ENCODE results near the gene SLC4A2. TPM values are rescaled to one million over a fixed set of nuclear protein-coding genes. Genes with fewer than 3 reads are reported as not detected.
A peak's percentile ranks its signal among the peaks of the same experiment; 100 is the strongest.

SLC4A2 gene
- total and polyA plus RNA-seq, 4 experiments from 2014 or later, result 12.8 to 84.7 (median 53.5) TPM

- H3K27me3 ChIP-seq (ENCODE audit: insufficient read depth, low read length), result no peaks in the 10 kb centered on the region
- Mint-ChIP-seq H3K27me3 (peaks cover 1 to 8% of the 10 kb centered on the region in 2 donors), H3K9me3 (peaks cover 0 to 2% (median 0%) of the 10 kb centered on the region in 8 donors), H3K27ac (peak overlapping the region; percentile 61 to 97 (median 93)), H3K4me3 (peak overlapping the region; percentile 81 to 94 (median 85)), H3K36me3 (peaks cover 1 to 5% of the 10 kb centered on the region in 2 donors), H3K4me1 (peaks cover 45 to 76% (median 60%) of the 10 kb centered on the region in 4 donors)
- DNase-seq, result peak in 2 of 5 donors; percentile 21 to 44
- no peaks in the 10 kb centered on the region for H3K9me3 ChIP-seq (ENCODE audit: control insufficient read depth in 1 of 2, low read length in 2 of 2)
- H3K4me3 ChIP-seq (ENCODE audit: low read length in 2 of 2), result peak overlapping the region in 1 of 2 donors; percentile 68
- intact Hi-C loops (cut with micrococcal nuclease), result loop anchor here (10.0 kb wide), 1 partner anchor 328 kb away; the partner anchor contains the start of gene NUB1
- ChIA-PET POLR2A (ENCODE audit: partially characterized antibody) (interaction anchor here (1.0 to 13.0 kb wide), 5 partner anchors 8 to 54 kb away, joined by 3 to 182 read pairs (median 10); partner anchors contain the start of gene ABCB8), CTCF (ENCODE audit: partially characterized antibody) (interaction anchor here (0.9 to 7.4 kb wide), 12 partner anchors 9 to 612 kb away, joined by 3 to 98 read pairs (median 30); partner anchors contain the start of genes ABCB8 and NOS3)
- H3K27ac ChIP-seq (ENCODE audit: low read depth, low read length), result no peak overlapping the region
- no peaks in the 10 kb centered on the region for H3K36me3 ChIP-seq (ENCODE audit: insufficient read depth, low read length)
- H3K4me1 ChIP-seq (ENCODE audit: insufficient read depth, low read length), result peaks cover 70% of the 10 kb centered on the region
These were observed 42.4 kb upstream of the SLC4A2 start for GRCh38 chr7:151016942-151017341.

DNA sequence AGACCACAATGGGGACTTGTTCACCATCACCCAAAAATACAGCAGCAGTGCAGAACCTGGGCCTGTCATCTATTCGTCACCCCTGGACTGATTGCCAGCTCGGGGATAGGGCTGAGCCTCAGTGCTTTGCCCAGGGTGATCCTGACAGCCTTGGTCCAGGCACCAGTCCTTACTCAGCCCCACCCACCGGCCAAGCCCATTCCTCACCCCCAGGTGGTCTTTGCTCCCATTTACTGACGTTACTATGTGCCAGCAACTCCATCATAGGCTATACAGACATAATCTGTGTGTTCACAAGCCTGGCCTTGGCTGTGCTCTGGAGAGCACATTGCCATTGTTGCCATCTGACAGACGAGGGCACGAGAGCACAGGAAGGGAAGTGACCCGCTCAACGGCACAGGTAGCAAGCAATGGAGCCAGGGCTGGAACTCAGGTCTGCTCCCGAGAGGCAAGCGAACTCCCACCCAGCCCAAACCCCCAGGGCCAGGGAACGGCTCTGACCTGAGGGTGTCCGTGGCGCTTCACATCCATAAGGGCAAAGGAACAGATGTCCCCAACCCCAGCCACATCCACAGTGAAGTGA is 41.9 kb upstream of the SLC4A2 start:
- peaks cover 1 to 8% of the 10 kb centered on the region in 2 donors for H3K27me3 Mint-ChIP-seq
- peaks cover 42 to 71% (median 56%) of the 10 kb centered on the region in 4 donors for H3K4me1 Mint-ChIP-seq
- Histone ChIP-seq H3K4me3 (ENCODE audit: low read length in 2 of 2) (peak overlapping the region; percentile 17 to 68), H3K9me3 (ENCODE audit: control insufficient read depth in 1 of 2, low read length in 2 of 2) (no peaks in the 10 kb centered on the region), H3K27ac (ENCODE audit: low read depth, low read length) (no peak overlapping the region), H3K4me1 (ENCODE audit: insufficient read depth, low read length) (peaks cover 65% of the 10 kb centered on the region), H3K27me3 (ENCODE audit: insufficient read depth, low read length) (no peaks in the 10 kb centered on the region), H3K36me3 (ENCODE audit: insufficient read depth, low read length) (no peaks in the 10 kb centered on the region)
- peaks cover 1 to 3% of the 10 kb centered on the region in 2 donors for H3K36me3 Mint-ChIP-seq
- ChIA-PET POLR2A (ENCODE audit: partially characterized antibody) (interaction anchor here (1.0 to 13.0 kb wide), 9 partner anchors 9 to 74 kb away, joined by 3 to 182 read pairs (median 10); partner anchors contain the start of gene ABCB8), CTCF (ENCODE audit: partially characterized antibody) (interaction anchor here (0.9 to 7.4 kb wide), 15 partner anchors 10 to 612 kb away, joined by 3 to 98 read pairs (median 14); partner anchors contain the start of genes ABCB8 and NOS3)
- H3K9me3 Mint-ChIP-seq, result peaks cover 0 to 2% (median 0%) of the 10 kb centered on the region in 8 donors
- intact Hi-C loops (cut with micrococcal nuclease), result loop anchor here (10.0 kb wide), 1 partner anchor 327 kb away; the partner anchor contains the start of gene NUB1
- peak overlapping the region; percentile 81 to 94 (median 85) for H3K4me3 Mint-ChIP-seq
- peak in 1 of 5 donors; percentile 11 for DNase-seq
- H3K27ac Mint-ChIP-seq, result peak overlapping the region; percentile 77 to 97 (median 93)

GRCh38 chr7:151017953-151018420 is 41.4 kb upstream of the SLC4A2 start:
- H3K4me3 ChIP-seq (ENCODE audit: low read length in 2 of 2), result peak overlapping the region; percentile 28 to 68
- peaks cover 38 to 65% (median 51%) of the 10 kb centered on the region in 4 donors for H3K4me1 Mint-ChIP-seq
- peaks cover 0 to 1% of the 10 kb centered on the region in 2 donors for H3K36me3 Mint-ChIP-seq
- peaks cover 0 to 2% (median 0%) of the 10 kb centered on the region in 8 donors for H3K9me3 Mint-ChIP-seq
- H3K27ac Mint-ChIP-seq, result peak overlapping the region; percentile 77 to 97 (median 93)
- no peaks in the 10 kb centered on the region for H3K27me3 ChIP-seq (ENCODE audit: insufficient read depth, low read length)
- H3K4me3 Mint-ChIP-seq, result peak overlapping the region; percentile 81 to 94 (median 85)
- H3K9me3 ChIP-seq (ENCODE audit: control insufficient read depth in 1 of 2, low read length in 2 of 2), result no peaks in the 10 kb centered on the region
- CTCF ChIA-PET (ENCODE audit: partially characterized antibody), result interaction anchor here (0.9 to 7.4 kb wide), 23 partner anchors 10 to 306 kb away, joined by 3 to 98 read pairs (median 7); partner anchors contain the start of genes ABCB8 and NOS3
- H3K4me1 ChIP-seq (ENCODE audit: insufficient read depth, low read length), result peaks cover 60% of the 10 kb centered on the region
- DNase-seq, result peak; percentile 72 to 81 (median 73)
- POLR2A ChIA-PET (ENCODE audit: partially characterized antibody), result interaction anchor here (0.7 to 13.0 kb wide), 15 partner anchors 9 to 120 kb away, joined by 3 to 182 read pairs (median 4); partner anchors contain the start of genes ABCB8 and SLC4A2
- no peak overlapping the region for H3K27ac ChIP-seq (ENCODE audit: low read depth, low read length)
- intact Hi-C loops (cut with micrococcal nuclease), result loop anchor here (1.0 to 10.0 kb wide), 6 partner anchors 10 to 327 kb away; partner anchors contain the start of genes ABCB8, NUB1 and SLC4A2
- H3K27me3 Mint-ChIP-seq, result peaks cover 1 to 9% of the 10 kb centered on the region in 2 donors
- H3K36me3 ChIP-seq (ENCODE audit: insufficient read depth, low read length), result no peaks in the 10 kb centered on the region

DNA sequence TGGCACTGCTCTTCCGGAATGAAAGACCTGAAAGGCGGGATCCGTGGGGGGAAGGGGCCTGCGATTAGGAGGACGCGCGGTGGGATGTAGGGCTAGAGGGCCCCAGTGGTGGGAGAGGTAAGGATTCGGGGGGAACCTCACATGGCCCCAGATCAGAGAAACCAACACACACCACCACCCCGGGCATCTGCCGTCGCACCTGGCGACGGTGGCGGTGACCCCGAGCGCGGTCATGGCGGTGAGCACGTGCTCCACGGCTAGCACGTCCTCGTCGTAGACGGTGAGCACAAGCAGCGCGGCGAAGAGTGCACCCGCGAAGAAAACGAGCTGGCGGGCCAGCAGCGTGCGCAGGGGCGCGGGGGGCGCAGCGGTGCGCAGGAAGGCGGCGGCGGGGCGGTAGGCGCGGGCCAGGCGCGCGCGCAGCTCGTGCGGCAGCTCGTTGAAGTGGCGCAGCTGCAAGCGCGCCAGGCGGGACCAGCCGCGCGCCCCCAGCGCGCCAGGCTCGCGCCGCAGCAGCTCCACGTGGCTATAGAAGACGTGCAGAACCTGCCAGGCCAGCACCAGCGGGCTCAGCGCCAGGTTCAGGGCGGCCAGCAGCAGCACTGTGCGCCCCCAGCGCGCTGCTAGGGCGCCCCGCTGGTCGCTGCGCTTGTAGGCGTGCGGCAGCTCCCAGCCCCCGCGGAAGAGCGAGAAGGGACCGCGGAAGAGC is 40.8 kb upstream of the SLC4A2 start:
- Histone ChIP-seq H3K27me3 (ENCODE audit: insufficient read depth, low read length) (no peaks in the 10 kb centered on the region), H3K9me3 (ENCODE audit: control insufficient read depth in 1 of 2, low read length in 2 of 2) (no peaks in the 10 kb centered on the region), H3K36me3 (ENCODE audit: insufficient read depth, low read length) (no peaks in the 10 kb centered on the region), H3K4me3 (ENCODE audit: low read length in 2 of 2) (peak overlapping the region; percentile 28 to 68), H3K27ac (ENCODE audit: low read depth, low read length) (no peak overlapping the region), H3K4me1 (ENCODE audit: insufficient read depth, low read length) (peaks cover 54% of the 10 kb centered on the region)
- Mint-ChIP-seq H3K27me3 (peaks cover 1 to 10% of the 10 kb centered on the region in 2 donors), H3K4me1 (peaks cover 38 to 60% (median 49%) of the 10 kb centered on the region in 4 donors), H3K4me3 (peak overlapping the region; percentile 81 to 94 (median 85)), H3K27ac (peak overlapping the region; percentile 77 to 97 (median 93)), H3K36me3 (peaks cover 0 to 1% of the 10 kb centered on the region in 2 donors), H3K9me3 (peaks cover 0 to 2% (median 0%) of the 10 kb centered on the region in 8 donors)
- intact Hi-C loops (cut with micrococcal nuclease), result loop anchor here (1.0 to 10.0 kb wide), 6 partner anchors 10 to 326 kb away; partner anchors contain the start of genes ABCB8, NUB1 and SLC4A2
- POLR2A ChIA-PET (ENCODE audit: partially characterized antibody), result interaction anchor here (0.7 to 13.0 kb wide), 17 partner anchors 10 to 120 kb away, joined by 3 to 182 read pairs (median 4); partner anchors contain the start of genes ABCB8, SLC4A2 and TMUB1
- DNase-seq, result peak; percentile 53 to 64 (median 62)
- CTCF ChIA-PET (ENCODE audit: partially characterized antibody), result interaction anchor here (0.9 to 7.4 kb wide), 25 partner anchors 9 to 657 kb away, joined by 3 to 98 read pairs (median 6); partner anchors contain the start of genes ABCB8 and NOS3

- no peaks in the 10 kb centered on the region for H3K9me3 Mint-ChIP-seq
- Histone ChIP-seq H3K4me3 (ENCODE audit: low read length in 2 of 2) (peak overlapping the region in 1 of 2 donors; percentile 68), H3K4me1 (ENCODE audit: insufficient read depth, low read length) (peaks cover 49% of the 10 kb centered on the region), H3K9me3 (ENCODE audit: control insufficient read depth in 1 of 2, low read length in 2 of 2) (no peaks in the 10 kb centered on the region), H3K27me3 (ENCODE audit: insufficient read depth, low read length) (no peaks in the 10 kb centered on the region), H3K27ac (ENCODE audit: low read depth, low read length) (no peak overlapping the region), H3K36me3 (ENCODE audit: insufficient read depth, low read length) (no peaks in the 10 kb centered on the region)
- H3K27ac Mint-ChIP-seq, result peak overlapping the region in 2 of 7 donors; percentile 56 to 97
- CTCF ChIA-PET (ENCODE audit: partially characterized antibody), result interaction anchor here (0.6 to 7.4 kb wide), 24 partner anchors 9 to 658 kb away, joined by 3 to 98 read pairs (median 6); partner anchors contain the start of genes ABCB8 and NOS3
- H3K27me3 Mint-ChIP-seq, result peaks cover 1 to 10% of the 10 kb centered on the region in 2 donors
- peaks cover 35 to 55% (median 46%) of the 10 kb centered on the region in 4 donors for H3K4me1 Mint-ChIP-seq
- intact Hi-C loops (cut with micrococcal nuclease), result loop anchor here (2.0 to 10.0 kb wide), 2 partner anchors 40 to 326 kb away; partner anchors contain the start of genes NUB1 and SLC4A2
- H3K36me3 Mint-ChIP-seq, result peaks cover 0 to 1% of the 10 kb centered on the region in 2 donors
- peak overlapping the region; percentile 54 to 94 (median 70) for H3K4me3 Mint-ChIP-seq
- POLR2A ChIA-PET (ENCODE audit: partially characterized antibody), result interaction anchor here (0.9 to 13.0 kb wide), 16 partner anchors 10 to 121 kb away, joined by 3 to 182 read pairs (median 4); partner anchors contain the start of genes ABCB8, SLC4A2 and TMUB1
- no peak for DNase-seq
These were observed 40.3 kb upstream of the SLC4A2 start for GRCh38 chr7:151019130-151019447.

GRCh38 chr7:151020231-151020630 is 39.2 kb upstream of the SLC4A2 start:
- no peaks in the 10 kb centered on the region for H3K27me3 ChIP-seq (ENCODE audit: insufficient read depth, low read length)
- Mint-ChIP-seq H3K27me3 (peaks cover 1 to 10% of the 10 kb centered on the region in 2 donors), H3K36me3 (no peaks in the 10 kb centered on the region), H3K4me1 (peaks cover 26 to 44% (median 35%) of the 10 kb centered on the region in 4 donors), H3K9me3 (no peaks in the 10 kb centered on the region), H3K27ac (peak overlapping the region in 1 of 7 donors; percentile 55), H3K4me3 (peak overlapping the region in 2 of 8 donors; percentile 41 to 59)
- H3K4me1 ChIP-seq (ENCODE audit: insufficient read depth, low read length), result peaks cover 38% of the 10 kb centered on the region
- ChIA-PET CTCF (ENCODE audit: partially characterized antibody) (interaction anchor here (1.0 to 7.4 kb wide), 9 partner anchors 10 to 122 kb away, joined by 3 to 98 read pairs (median 10); partner anchors contain the start of gene NOS3), POLR2A (ENCODE audit: partially characterized antibody) (interaction anchor here (1.1 to 5.5 kb wide), 2 partner anchors 11 to 26 kb away, joined by 4 to 77 read pairs; no protein-coding TSS in a partner anchor)
- no peak overlapping the region for H3K4me3 ChIP-seq (ENCODE audit: low read length in 2 of 2)
- H3K27ac ChIP-seq (ENCODE audit: low read depth, low read length), result no peak overlapping the region
- DNase-seq, result no peak
- H3K36me3 ChIP-seq (ENCODE audit: insufficient read depth, low read length), result no peaks in the 10 kb centered on the region
- H3K9me3 ChIP-seq (ENCODE audit: control insufficient read depth in 1 of 2, low read length in 2 of 2), result no peaks in the 10 kb centered on the region
- intact Hi-C loops (cut with micrococcal nuclease), result no loop called here
